Muscle of arm (tissue), 12 donors: Measurements from ENCODE around the gene HMCN2. TPM values are rescaled to one million over a fixed set of nuclear protein-coding genes. Genes with fewer than 3 reads are reported as not detected.

Experiments used
- DNase-seq: peaks from one replicate; pipeline ENCODE4 v3.0.0-alpha.2; 2013
- polyA plus RNA-seq, 12 donors: library from polyadenylated mRNA; unstranded; fragments of 120-200 nt; gene quantifications; one replicate each; pipeline ENCODE4 v1.2.1, GENCODE V29; 2013; ENCODE audit not compliant: insufficient read length in 12 of 12

HMCN2 gene
- polyA plus RNA-seq, 12 donors: 4.8 to 19.1 (median 8.6) TPM; not detected in 1

DNA sequence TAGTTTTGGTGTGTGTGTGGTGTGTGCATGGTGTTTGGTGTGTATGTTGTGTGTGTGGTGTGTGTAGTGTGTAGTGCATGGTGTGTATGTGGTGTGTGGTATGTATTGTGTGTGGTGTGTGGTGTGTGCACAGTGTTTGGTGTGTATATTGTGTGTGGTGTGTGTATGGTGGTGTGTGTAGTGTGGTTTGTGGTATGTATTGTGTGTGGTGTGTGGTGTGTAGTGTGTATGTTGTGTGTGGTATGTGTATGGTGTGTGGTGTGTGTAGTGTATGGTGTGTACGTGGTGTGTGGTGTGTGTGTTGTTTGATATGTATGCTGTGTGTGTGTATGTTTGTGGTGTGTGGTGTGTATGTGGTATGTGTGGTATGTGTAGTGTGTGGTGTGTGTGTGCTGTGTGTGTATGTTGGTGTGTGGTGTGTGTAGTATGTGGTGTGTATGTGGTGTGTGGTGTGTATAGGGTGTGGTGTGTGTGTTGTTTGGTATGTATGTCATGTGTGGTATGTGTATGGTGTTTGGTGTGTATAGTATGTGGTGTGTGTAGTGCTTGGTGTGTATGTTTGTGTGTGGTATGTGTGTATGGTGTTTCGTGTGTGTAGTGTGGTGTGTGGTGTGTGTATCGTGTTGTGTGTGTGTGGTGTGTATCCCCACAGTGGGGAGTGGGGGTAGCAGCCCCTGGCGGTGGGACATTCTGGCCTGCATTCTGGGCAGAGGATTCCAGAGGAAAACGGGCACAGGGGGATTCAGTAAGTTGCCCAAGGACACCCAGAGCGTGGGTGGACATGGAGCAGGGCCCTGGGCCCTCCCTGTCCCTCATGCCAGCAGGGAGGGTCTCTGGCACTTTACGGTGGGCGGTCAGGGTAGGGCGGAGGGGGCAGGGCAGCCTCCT is 79.7 kb downstream of the HMCN2 start:
- DNase-seq: no peak

DNA sequence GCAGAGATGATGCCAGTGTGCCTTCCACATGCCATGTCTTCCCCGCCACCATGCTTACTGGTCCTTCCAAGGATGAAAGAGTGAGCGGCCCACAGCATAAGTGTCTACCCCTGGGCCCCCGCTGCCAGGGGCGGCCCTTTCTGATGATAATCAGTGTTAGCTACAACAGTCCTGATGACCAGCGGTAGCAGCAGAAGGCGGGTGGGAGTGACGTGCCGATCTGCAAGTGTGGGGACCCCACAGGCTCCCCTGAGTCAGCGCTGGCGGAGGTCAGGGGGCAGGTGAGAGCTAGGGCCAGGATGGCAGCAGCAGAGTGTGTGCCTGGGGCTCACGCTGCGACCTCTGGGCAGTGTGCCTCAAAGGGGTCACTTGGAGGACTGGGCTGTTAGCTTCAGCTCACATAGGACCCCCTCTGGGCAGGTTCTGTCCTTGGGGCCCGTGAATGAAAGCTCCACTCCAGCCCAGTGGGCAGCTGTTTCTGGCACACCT is 80.4 kb downstream of the HMCN2 start:
- no peak for DNase-seq

DNA sequence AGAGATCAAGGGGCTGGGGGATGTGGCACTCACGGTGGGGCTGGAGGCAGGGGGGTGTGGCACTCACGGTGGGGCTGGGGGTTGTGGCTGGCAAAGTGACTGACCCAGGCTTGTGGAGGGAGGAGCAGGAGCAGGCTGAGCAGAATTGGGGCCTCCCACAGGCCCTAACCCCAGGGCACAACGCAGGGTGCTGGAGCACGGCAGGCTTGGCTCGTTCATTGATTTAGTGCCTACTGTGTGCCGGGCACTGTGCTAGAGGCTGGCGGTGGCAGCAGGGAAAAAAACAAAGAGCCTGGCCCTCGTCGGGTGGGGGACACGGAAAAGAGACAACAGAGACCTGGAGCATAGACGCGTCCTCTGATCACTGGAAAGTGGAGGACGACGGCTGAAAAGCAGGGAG is 80.9 kb downstream of the HMCN2 start:
- no peak for DNase-seq

DNA sequence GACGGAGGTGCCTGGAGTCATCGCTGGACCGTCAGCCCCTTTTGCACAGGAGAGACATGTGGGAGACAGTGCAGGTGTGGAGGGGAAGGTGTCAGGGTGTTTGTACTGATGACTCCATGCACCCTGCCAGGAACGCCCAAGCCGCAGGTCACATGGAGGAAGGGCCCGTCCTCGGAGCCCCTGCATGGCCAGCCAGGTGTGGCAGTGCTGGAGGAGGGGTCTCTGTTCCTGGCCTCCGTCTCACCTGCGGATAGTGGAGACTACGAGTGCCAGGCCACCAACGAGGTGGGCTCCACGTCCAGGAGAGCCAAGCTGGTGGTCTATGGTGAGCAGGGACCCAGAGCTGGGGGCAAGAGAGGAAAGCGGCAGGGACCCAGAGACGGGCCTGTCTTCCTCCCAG is 81.5 kb downstream of the HMCN2 start:
- DNase-seq: no peak

DNA sequence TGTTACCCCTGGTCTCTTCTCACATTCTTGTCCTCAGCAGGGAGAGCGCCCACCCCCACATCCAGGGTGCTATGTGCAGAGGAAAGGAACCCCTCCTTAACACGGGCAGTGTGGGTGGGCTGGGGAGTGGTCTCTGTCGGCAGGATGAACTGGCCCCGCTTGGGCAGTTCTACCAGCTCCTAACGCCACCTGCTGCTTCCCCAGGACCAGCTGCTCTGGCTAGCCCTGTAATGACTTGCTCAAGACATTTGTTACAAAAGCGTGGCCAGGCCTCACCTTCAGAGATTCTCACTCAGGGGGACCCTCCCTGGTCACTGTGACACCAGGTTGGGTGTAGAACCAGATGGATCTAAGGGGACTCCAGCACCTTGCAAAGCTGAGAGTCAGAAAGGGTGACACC is 82.4 kb downstream of the HMCN2 start:
- DNase-seq: no peak

DNA sequence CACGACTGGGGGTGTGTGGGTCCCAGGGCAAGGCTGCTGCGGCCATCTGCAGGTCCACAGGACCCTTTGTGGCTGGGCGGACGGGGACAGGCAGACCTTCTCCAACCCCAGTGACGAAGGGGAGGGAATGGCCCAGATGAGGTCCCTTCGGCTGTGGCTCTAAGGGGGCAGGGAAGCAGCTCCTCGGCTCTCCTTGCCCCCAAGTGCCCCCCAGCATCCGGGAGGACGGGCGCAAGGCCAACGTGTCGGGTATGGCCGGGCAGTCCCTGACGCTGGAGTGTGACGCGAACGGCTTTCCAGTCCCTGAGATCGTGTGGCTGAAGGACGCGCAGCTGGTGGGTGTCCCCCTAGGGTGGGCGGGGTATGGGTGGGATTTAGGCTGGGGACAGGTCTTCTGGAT is 82.8 kb downstream of the HMCN2 start:
- DNase-seq: no peak

DNA sequence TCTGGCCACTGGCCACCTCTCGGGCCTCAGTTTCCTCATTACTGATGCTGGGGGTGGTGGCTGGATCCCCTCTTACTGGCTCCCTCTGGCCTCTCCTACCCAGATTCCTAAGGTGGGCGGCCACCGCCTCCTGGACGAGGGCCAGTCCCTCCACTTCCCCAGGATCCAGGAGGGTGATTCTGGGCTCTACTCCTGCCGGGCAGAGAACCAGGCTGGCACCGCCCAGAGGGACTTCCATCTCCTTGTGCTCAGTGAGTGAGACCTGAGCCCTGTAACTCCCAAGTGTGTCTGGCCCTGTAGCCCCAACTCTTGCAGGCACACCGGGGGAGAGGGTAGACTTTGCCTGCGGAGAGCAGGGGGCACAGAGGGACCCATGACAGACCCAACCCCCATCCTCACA is 83.3 kb downstream of the HMCN2 start:
- no peak for DNase-seq

DNA sequence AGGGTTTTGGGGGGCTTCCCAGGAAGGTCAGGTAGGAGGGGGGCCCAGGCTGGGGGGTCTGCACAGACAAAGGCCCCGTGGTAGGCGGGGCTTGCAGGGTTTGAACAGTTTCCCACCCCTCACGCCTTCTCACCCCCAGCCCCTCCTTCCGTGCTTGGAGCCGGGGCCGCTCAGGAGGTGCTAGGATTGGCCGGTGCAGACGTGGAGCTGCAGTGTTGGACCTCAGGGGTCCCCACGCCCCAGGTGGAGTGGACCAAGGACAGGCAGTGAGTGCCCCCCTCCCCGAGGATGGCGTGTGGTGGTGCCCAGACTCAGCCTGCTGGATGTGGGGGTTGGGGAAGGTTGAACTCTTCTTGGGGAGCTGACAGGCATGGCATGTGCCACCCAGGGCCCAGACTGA is 83.8 kb downstream of the HMCN2 start:
- no peak for DNase-seq

DNA sequence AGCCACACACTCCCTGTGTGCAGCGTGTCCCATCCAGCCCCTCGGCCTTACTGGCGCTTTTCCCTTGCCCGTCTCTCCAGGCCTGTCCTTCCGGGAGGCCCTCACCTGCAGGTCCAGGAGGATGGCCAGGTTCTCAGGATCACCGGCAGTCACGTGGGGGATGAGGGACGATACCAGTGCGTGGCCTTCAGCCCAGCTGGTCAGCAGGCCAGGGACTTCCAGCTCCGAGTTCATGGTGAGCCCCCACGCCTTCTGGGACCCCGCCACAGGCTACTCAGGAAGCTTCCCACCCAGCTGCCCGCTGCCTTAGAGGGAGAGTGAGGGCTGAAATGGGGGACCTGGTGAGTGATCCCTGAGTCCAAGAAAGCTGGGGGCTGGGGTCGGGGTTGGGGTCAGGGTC is 85.8 kb downstream of the HMCN2 start:
- DNase-seq: no peak

DNA sequence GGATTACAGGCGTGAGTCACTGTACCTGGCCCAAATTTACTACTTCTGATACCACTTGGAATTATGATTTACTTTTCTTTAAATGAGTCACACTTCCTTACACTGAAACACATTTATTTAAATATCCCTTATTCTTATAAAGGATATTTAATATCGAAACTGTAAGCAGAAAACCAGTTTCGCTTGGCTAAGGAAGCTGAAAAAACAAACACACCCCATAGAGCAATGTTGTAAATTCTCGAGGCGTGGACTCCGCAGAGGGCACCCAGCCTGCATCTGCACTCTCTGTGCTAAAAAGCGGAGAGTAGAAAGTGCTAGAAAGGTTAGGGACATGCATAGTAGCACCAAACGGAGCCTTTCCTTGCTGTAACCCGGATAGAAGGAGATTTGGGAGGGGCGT is 86.5 kb downstream of the HMCN2 start:
- DNase-seq: no peak

DNA sequence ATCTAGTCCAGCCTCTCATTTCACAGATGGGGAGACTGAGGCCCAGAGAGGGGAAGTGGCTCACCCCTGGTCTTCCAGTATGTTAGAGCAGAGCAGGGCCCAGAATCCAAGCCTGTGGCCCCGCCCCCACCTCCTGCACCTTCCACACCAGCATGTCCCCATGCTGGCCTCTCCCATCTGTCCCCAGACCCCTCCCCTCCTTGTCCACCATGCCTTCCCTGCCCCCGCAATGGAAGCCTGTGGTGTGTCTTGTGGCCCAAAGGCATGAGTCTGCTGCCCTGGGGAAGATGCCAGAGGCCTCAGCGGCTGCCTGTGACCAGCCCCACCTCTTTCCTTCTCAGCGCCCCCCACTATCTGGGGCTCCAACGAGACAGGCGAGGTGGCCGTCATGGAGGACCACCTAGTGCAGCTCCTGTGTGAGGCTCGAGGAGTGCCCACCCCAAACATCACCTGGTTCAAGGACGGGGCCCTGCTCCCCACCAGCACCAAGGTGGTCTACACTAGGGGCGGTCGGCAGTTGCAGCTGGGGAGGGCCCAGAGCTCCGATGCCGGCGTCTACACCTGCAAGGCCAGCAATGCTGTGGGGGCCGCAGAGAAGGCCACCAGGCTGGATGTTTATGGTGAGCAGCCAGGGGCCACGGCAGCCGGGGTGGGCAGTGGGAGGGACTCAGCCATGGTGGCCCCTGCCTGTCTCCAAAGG is 87.2 kb downstream of the HMCN2 start:
- no peak for DNase-seq

DNA sequence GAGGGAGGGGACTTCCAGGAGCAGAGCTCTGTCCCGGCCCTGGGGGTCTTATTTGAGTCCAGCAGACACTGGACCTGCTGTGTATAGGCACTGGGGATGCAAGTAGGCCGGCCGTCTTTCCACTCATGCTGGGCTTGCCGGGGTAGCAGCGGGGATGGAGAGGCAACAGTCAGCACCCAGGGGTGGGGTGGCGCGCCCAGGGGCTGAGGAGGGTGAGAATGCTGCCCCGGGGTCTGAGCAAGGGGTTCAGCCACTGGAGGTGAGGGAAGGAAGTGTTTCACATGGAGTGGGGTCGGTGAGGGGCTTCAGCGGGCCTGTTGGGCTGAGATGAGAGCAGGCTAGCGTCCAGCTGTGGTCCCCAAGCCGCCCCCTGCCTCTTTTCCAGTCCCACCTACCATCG is 88.8 kb downstream of the HMCN2 start:
- no peak for DNase-seq

DNA sequence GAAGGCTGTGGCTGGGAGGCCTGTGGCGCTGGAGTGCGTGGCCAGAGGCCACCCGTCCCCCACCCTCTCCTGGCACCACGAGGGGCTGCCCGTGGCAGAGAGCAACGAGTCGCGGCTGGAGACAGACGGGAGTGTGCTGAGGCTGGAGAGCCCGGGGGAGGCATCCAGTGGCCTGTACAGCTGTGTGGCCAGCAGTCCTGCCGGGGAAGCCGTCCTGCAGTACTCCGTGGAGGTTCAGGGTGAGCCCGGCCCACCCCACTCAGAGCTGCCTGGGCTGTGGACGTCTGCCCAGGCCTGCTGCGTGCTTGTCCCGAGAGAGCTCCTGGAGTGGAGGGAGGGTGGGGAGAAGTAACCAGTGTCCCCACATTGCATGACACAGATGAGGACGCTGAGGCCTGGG is 89.2 kb downstream of the HMCN2 start:
- DNase-seq: no peak

DNA sequence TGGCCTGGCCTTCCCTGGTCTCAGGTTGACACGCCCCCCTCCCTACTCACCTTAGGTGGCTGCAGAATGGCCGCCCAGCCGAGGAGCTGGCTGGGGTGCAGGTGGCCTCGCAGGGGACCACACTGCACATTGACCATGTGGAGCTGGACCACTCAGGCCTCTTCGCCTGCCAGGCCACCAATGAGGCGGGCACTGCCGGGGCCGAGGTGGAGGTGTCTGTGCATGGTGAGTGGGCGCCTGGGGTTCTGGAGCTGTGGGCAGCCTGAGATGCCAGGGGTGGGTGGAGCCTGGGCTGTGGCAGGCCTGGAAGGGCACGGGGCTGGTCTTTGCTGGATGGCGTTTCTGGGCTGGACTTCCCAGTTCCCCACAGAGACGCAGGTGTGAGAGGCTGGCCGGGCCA is 90.5 kb downstream of the HMCN2 start:
- DNase-seq: no peak

DNA sequence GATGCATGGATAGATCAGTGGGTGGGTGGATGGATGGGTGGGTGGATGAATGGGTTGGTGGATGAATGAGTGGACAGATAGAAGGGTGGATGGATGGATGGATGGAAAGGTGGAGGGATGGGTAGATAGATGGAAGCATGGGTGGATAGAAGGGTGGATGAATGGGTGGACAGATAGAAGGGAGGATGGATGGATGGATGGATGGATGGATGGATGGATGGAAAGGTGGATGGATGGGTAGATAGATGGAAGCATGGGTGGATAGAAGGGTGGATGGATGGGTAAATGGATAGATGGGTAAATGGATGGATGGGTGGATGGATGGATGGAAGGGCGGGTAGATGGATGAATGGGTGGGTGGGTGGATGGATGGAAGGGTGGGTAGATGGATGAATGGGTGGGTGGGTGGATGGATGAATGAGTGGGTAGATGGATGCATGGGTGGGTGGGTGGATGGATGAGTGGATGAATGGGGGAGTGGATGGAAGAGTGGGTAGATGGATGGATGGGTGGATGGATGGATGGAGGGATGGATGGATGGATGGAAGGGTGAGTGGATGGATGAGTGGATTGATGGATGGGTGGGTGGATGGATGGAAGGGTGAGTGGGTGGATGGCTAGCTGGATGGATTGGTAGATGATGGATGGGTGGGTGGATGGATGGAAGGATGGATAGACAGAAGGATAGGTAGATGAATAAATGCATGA is 91.5 kb downstream of the HMCN2 start:
- no peak for DNase-seq

DNA sequence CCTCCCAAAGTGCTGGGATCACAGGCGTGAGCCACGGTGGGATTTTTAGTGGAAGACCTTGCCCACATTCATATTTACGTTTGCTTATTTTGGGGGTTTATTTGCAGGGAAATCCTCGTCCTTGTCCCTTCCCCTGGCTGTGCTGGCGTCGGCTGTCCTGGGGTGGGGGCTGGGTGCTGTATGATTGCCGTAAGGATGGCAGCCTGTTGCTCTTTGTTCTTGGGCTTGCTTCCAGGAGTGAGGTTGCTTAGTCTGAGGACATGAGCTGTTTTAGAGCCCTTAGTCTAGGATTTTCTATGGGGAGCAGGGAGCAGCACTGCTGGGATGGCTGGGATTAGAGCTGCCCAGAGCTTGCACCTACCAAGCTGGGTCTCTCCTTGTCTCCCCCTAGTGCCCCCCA is 93.4 kb downstream of the HMCN2 start:
- DNase-seq: no peak

DNA sequence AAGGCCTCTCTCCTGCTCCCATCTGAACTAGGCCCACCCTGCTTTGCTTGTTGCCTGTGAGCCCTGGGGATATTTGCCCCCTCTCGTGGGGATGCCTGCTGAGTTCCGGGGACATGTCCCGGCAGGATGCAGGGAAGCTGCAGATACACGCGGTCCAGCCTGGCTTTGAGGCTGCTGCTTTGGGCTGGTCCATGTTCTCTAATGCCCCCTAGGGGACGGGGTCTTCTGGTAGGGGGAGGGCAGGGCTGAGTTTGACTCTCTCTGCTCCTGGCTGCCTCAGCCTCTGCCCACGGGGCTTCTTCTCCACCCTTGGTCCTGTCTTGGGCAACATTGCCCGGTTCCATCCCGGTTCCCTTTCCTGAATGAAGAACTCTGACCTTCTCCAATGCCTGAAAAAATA is 94.3 kb downstream of the HMCN2 start:
- DNase-seq: no peak

DNA sequence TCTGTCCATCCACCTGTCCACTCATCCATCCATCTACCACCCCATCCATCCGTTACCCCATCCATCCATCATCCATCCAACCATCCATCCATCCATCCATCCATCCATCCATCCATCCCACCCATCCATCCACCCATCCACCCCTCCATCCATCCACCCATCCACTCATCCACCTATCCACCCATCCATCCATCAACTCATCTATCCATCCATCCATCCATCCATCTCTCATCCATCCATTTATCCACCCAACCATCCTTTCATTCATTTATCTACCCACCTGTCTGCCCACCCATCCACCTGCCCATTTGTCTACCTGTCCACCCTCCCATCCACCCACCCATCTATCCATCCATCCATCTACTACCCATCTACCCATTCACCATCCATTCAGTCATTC is 95.1 kb downstream of the HMCN2 start:
- DNase-seq: no peak

DNA sequence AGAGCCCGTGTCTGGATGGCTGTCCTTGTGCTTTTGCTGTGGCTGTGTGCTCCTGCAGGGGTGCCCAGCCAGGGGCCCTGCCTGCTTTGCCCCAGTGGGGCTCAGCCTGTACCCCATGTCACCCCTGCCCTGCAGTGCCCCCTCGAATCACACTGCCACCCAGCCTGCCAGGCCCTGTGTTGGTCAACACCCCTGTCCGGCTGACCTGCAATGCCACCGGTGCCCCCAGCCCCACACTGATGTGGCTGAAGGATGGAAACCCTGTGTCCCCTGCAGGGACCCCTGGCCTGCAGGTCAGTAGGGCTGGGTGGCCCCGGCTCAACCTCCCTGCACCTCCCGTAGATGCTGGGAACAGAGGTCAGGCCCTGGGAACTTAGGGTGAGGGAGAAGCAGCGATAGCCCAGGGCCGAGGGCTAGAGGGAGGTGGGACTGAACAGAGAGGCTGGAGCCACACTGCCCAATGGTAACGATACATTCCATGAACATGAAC is 96.4 kb downstream of the HMCN2 start:
- no peak for DNase-seq

DNA sequence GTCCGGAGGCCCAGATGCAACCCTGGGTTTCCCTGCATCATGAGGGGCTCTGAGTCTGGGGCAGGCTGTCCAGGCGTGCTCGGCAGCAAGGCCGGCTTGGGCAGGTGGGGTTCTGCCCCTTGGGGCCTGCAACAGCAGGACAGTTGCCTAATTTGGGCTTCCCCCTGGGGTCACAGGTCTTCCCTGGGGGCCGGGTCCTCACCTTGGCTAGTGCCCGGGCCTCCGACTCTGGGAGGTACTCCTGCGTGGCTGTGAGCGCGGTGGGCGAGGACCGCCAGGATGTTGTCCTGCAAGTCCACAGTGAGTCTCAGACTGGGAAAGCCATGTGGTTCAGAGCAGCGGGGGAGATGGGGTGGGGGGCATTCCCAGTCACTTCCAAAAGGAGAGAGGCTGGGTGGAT is 97.1 kb downstream of the HMCN2 start:
- no peak for DNase-seq

DNA sequence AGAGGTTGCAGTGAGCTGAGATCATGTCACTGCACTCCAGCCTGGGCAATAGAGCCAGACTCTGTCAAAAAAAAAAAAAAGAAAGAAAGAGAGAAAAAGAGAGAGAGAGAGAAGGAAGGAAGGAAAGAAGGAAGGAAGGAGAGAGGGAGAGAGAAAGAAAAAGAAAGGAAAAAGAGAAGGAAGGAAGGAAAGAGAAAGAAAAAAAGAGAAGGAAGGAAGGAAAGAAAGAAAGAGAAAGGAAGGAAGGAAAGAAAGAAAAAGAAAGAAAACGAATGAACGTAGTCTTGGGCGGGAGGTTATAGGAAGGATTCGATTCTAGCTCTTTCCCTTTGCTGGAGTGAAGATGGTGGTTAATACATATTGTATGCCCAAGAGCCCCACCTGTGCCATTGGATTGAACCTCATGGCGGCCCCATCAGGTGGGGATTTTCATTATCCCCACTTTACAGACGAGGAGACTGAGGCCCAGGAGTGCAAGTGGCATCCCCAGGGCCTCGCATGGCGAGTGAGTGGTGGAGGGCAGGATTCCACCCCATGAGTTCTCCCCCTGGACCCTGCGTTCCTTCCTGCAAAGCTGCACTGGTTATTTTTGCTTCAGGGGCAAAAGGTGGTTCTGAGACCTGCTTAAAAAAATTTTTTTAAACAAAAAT is 98.3 kb downstream of the HMCN2 start:
- no peak for DNase-seq
